DND-41 (cell line): Measurements from ENCODE around the gene PI4KA.
"Not testable (repeated sequence)": the region's sequence is repeated elsewhere in the genome, so short reads cannot be mapped to it uniquely, and the experiment has no call there.

ENCODE experiments used
- ATAC-seq: fragments of 200-7000 bp; cut with Tn5 transposase; 3 replicates; pipeline ENCODE4 v1.9.1; 2021; ENCODE audit warnings: low read depth; ENCODE audit not compliant: insufficient read depth
- DNase-seq: peaks from one replicate; pipeline ENCODE4 v3.0.0-alpha.2; 2020
- H2AFZ ChIP-seq: 2 replicates; pipeline ENCODE4 v1.6.0; 2012; ENCODE audit warnings: low read depth, low read length
- H3K27ac ChIP-seq: 2 replicates; pipeline ENCODE4 v1.5.1; 2012; ENCODE audit warnings: low read length, inconsistent platforms
- H3K27me3 ChIP-seq: fragments of 200-600 bp; sonication (generic); 2 replicates; pipeline ENCODE4 v1.6.0; 2012; ENCODE audit warnings: low read length, mild to moderate bottlenecking, inconsistent platforms; ENCODE audit not compliant: insufficient read depth, poor library complexity
- H3K36me3 ChIP-seq: 2 replicates; pipeline ENCODE4 v1.5.1; 2012; ENCODE audit warnings: low read length, inconsistent platforms; ENCODE audit not compliant: insufficient read depth
- H3K4me1 ChIP-seq: 2 replicates; pipeline ENCODE4 v1.5.1; 2012; ENCODE audit warnings: mild to moderate bottlenecking, low read length; ENCODE audit not compliant: insufficient read depth
- H3K4me2 ChIP-seq: 2 replicates; pipeline ENCODE4 v1.6.0; 2012; ENCODE audit warnings: mild to moderate bottlenecking, moderate library complexity, low read length, inconsistent platforms; ENCODE audit not compliant: insufficient read depth
- H3K4me3 ChIP-seq, 2 experiments: fragments of 200-600 bp in 1 of 2; shearing (Covaris generic) in 1 of 2; 2 replicates each; pipeline ENCODE4 v1.5.1; 2012 to 2016; ENCODE audit warnings: inconsistent platforms in 2 of 2, low read length in 2 of 2, mild to moderate bottlenecking in 2 of 2, low read depth in 1 of 2, moderate library complexity in 1 of 2
- H3K79me2 ChIP-seq: 2 replicates; pipeline ENCODE4 v1.6.0; 2012; ENCODE audit warnings: low read length, inconsistent platforms; ENCODE audit not compliant: insufficient read depth
- H3K9ac ChIP-seq: 2 replicates; pipeline ENCODE4 v1.6.0; 2012; ENCODE audit warnings: low read depth, mild to moderate bottlenecking, inconsistent platforms, low read length, moderate library complexity
- H3K9me3 ChIP-seq: 2 replicates; pipeline ENCODE4 v1.5.1; 2012; ENCODE audit warnings: low read length, moderate library complexity, mild to moderate bottlenecking, inconsistent platforms; ENCODE audit not compliant: insufficient read depth, severe bottlenecking
- H4K20me1 ChIP-seq: 2 replicates; pipeline ENCODE4 v1.6.0; 2012; ENCODE audit warnings: low read length; ENCODE audit not compliant: insufficient read depth
- EZH2 ChIP-seq: IDR thresholded peaks from 3 replicates; pipeline ENCODE4 v1.6.1; 2012; ENCODE audit warnings: borderline replicate concordance, low read depth, mild to moderate bottlenecking, moderate library complexity, low read length, inconsistent platforms; ENCODE audit not compliant: severe bottlenecking
- TF ChIP-seq, protein P1 (sequence below): IDR thresholded peaks from 2 replicates; pipeline ENCODE4 v1.5.1; 2012; ENCODE audit warnings: borderline replicate concordance, low read length, moderate library complexity, mild to moderate bottlenecking; ENCODE audit not compliant: poor library complexity, severe bottlenecking; ENCODE audit errors: extremely low read depth

PI4KA gene

DNA sequence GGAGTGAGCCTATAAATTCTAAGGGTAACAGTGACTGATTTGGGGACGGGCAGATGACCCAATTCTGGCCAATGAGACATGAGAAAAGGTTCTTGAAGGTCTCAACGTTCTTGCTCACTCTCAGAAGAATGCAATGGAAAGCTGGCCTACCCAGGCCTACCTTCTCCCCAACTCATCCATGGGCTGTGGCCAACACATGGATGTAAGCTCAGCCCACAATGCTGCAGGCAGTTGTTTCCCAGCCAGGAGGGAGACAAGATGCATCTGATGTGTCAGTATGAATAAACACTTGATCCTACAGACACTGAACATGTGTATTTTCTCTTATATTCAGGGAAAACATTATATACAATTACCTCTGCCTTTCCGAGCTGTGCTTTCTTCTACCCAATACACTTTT lies 24.4 kb downstream of the PI4KA start:
- H2AFZ ChIP-seq: no peak overlapping the region
- no peak for TF ChIP-seq EZH2
- TF ChIP-seq, protein P1, sequence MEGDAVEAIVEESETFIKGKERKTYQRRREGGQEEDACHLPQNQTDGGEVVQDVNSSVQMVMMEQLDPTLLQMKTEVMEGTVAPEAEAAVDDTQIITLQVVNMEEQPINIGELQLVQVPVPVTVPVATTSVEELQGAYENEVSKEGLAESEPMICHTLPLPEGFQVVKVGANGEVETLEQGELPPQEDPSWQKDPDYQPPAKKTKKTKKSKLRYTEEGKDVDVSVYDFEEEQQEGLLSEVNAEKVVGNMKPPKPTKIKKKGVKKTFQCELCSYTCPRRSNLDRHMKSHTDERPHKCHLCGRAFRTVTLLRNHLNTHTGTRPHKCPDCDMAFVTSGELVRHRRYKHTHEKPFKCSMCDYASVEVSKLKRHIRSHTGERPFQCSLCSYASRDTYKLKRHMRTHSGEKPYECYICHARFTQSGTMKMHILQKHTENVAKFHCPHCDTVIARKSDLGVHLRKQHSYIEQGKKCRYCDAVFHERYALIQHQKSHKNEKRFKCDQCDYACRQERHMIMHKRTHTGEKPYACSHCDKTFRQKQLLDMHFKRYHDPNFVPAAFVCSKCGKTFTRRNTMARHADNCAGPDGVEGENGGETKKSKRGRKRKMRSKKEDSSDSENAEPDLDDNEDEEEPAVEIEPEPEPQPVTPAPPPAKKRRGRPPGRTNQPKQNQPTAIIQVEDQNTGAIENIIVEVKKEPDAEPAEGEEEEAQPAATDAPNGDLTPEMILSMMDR: no peak
- H3K27ac ChIP-seq: no peak overlapping the region
- H3K4me3 ChIP-seq: no peak overlapping the region
- no peaks in the 10 kb centered on the region for H3K27me3 ChIP-seq
- ATAC-seq (no peak), DNase-seq (no peak)
- H3K4me1 ChIP-seq: peaks cover 20% of the 10 kb centered on the region
- H3K4me2 ChIP-seq: no peak overlapping the region
- peaks cover 47% of the 10 kb centered on the region for H3K79me2 ChIP-seq
- no peak overlapping the region for H3K9ac ChIP-seq
- H3K36me3 ChIP-seq: peaks cover 52% of the 10 kb centered on the region
- H3K9me3 ChIP-seq: no peaks in the 10 kb centered on the region
- peaks cover 14% of the 10 kb centered on the region; the same call in 1 of the 2 replicates for H4K20me1 ChIP-seq

DNA sequence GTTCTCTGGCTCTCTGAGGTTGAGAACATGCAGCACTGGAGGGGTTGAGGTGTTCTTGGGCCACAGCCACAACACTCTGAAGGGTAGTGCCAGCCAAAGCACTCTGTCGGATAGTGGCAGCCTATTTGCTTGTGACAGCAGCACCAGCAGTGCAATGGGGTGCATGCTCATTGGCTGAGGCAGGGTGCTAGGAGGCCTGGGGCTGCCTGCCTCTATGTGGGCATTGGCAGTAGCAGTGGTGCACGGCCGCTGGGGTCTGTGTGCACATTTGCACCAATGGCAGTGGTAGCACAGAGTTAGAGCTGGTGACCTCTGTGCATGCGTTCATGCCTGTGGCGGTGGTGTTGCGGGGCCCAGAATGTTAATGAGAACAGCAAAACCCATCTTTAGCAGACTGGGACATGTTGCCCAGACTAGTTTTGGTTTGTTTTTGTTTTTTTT lies 25.4 kb downstream of the PI4KA start:
- Histone ChIP-seq H3K36me3 (peaks cover 57% of the 10 kb centered on the region), H3K9me3 (no peaks in the 10 kb centered on the region)
- ATAC-seq: no peak

GRCh38 chr22:20829491-20830134 lies 29.0 kb downstream of the PI4KA start:
- H3K4me1 ChIP-seq: no peaks in the 10 kb centered on the region
- H3K4me3 ChIP-seq: no peak overlapping the region
- no peak for TF ChIP-seq EZH2
- ATAC-seq: no peak
- peaks cover 6% of the 10 kb centered on the region for H3K79me2 ChIP-seq
- H3K27ac ChIP-seq: no peak overlapping the region
- H3K9ac ChIP-seq: no peak overlapping the region
- H3K36me3 ChIP-seq: peaks cover 65% of the 10 kb centered on the region
- H3K27me3 ChIP-seq: no peaks in the 10 kb centered on the region
- H2AFZ ChIP-seq: no peak overlapping the region
- peaks cover 4% of the 10 kb centered on the region; the same call in 1 of the 2 replicates for H4K20me1 ChIP-seq
- no peak overlapping the region for H3K4me2 ChIP-seq
- no peaks in the 10 kb centered on the region for H3K9me3 ChIP-seq
- DNase-seq: no peak

More for the DNA sequence above, 25.4 kb downstream of the PI4KA start:
- Histone ChIP-seq H2AFZ (no peak overlapping the region), H3K4me3 (no peak overlapping the region), H3K4me2 (no peak overlapping the region), H4K20me1 (peaks cover 12% of the 10 kb centered on the region; the same call in 1 of the 2 replicates), H3K27me3 (no peaks in the 10 kb centered on the region), H3K79me2 (peaks cover 38% of the 10 kb centered on the region), H3K9ac (no peak overlapping the region), H3K27ac (no peak overlapping the region), H3K4me1 (peaks cover 20% of the 10 kb centered on the region)
- DNase-seq: no peak
- TF ChIP-seq, protein P1: no peak
- no peak for TF ChIP-seq EZH2

DNA sequence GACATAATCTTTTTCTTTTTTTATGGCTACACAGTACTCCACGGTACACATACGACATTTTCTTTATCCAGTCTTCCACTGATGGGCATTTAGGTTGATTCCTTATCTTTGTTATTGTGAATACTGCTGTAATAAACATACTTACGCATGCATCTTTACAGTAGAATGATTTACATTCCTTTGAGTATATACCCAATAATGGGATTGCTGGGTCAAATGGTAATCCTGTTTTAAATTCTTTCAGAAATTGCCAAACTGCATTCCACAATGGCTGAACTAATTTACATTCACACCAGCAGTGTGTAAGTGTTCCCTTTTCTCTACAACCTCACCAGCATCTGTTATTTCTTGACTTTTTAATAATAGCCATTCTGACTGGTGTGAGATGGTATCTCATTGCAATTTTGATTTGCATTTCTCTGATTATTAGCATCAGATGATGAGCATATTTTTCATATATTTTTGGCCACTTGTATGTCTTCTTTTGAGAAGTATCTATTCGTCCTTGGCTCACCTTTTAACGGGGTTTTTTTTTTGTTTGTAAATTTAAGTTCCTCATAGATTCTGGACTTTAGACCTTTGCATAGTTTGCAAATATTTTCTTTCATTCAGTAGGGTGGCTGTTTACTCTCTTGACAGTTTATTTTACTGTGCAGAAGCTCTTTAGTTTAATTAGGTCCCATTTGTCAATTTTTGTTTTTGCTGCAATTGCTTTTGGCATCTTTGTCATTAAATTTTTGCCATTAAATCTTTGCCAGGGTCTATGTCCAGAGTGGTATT lies 32.0 kb downstream of the PI4KA start:
- not testable (repeated sequence) for H3K4me2 ChIP-seq, H4K20me1 ChIP-seq, H3K4me1 ChIP-seq, H3K9me3 ChIP-seq, H3K4me3 ChIP-seq, H3K9ac ChIP-seq, DNase-seq, H2AFZ ChIP-seq, H3K27ac ChIP-seq, H3K79me2 ChIP-seq, H3K27me3 ChIP-seq, ATAC-seq
- H3K36me3 ChIP-seq: peaks cover 62% of the 10 kb centered on the region
